Small intestine (tissue), 7 donors: Measurements from ENCODE around the gene ATXN2L. TPM values are rescaled to one million over a fixed set of nuclear protein-coding genes. Genes with fewer than 3 reads are reported as not detected.

Source experiments
- DNase-seq, 2 donors: peaks; one replicate each; pipeline versions ENCODE4 v3.0.0 to v3.0.0-alpha.2; 2013
- FAIRE-seq: peaks from 2 replicates; lab custom pipeline; 2012; peaks lifted over from hg19 to GRCh38; lab: Jason Lieb, UNC
- H3K27ac ChIP-seq, 3 donors: one replicate each; pipeline ENCODE4 v1.5.1; 2013; ENCODE audit warnings: low read length in 2 of 3, mild to moderate bottlenecking in 2 of 3, control low read depth in 1 of 3, inconsistent platforms in 1 of 3, low read depth in 1 of 3, moderate library complexity in 1 of 3
- H3K27me3 ChIP-seq, 3 donors: one replicate each; pipeline ENCODE4 v1.6.1; 2013; ENCODE audit warnings: low read length in 3 of 3, inconsistent platforms in 1 of 3; ENCODE audit not compliant: control insufficient read depth in 3 of 3, insufficient read depth in 3 of 3
- H3K36me3 ChIP-seq, 3 donors: one replicate each; pipeline ENCODE4 v1.6.1; 2013; ENCODE audit warnings: low read length in 3 of 3, inconsistent platforms in 1 of 3, low read depth in 1 of 3, mild to moderate bottlenecking in 1 of 3, moderate library complexity in 1 of 3; ENCODE audit not compliant: control insufficient read depth in 3 of 3, insufficient read depth in 2 of 3
- H3K4me1 ChIP-seq, 3 donors: one replicate each; pipeline ENCODE4 v1.6.1; 2013; ENCODE audit warnings: low read length in 2 of 3, inconsistent platforms in 1 of 3, low read depth in 1 of 3, mild to moderate bottlenecking in 1 of 3, moderate library complexity in 1 of 3; ENCODE audit not compliant: control insufficient read depth in 3 of 3, insufficient read depth in 2 of 3
- H3K4me3 ChIP-seq, 3 donors: one replicate each; pipeline ENCODE4 v1.5.1; 2013; ENCODE audit warnings: low read length in 3 of 3, control low read depth in 1 of 3, inconsistent platforms in 1 of 3, low read depth in 1 of 3, mild to moderate bottlenecking in 1 of 3, moderate library complexity in 1 of 3
- H3K9me3 ChIP-seq, 2 donors: one replicate each; pipeline ENCODE4 v1.6.1; 2013; ENCODE audit warnings: low read depth in 1 of 2, low read length in 1 of 2; ENCODE audit not compliant: control insufficient read depth in 2 of 2, insufficient read depth in 1 of 2
- WGBS, 3 donors: extraction: QIAGEN DNeasy Blood & Tissue Kit; methylation state at CpG; one replicate each; pipeline ENCODE4 v1.1.7; 2013; 5-methylcytosine and 5-hydroxymethylcytosine counted together
- polyA plus RNA-seq, 4 donors: library from polyadenylated mRNA; stranded (reverse) in 3 of 4; unstranded in 1 of 4; fragments of 200-250 nt in 3 of 4; fragments of 120-200 nt in 1 of 4; gene quantifications; one replicate each; pipeline versions ENCODE4 v1.2.1 to v1.2.3, GENCODE V29; 2013
- donor health status: healthy with polysubstance abuse.
- donor health status: control.
- donor health status: control.
- donor health status: Bipolar disorder and iron deficiency.
- donor health status: healthy.

Gene ATXN2L
- polyA plus RNA-seq, 4 donors: 51.9 to 114 (median 65.1) TPM

GRCh38 chr16:28869201-28869600, 46.4 kb downstream of the ATXN2L start:
- FAIRE-seq (no peak), DNase-seq (no peak)
- no peak overlapping the region for H3K27ac ChIP-seq
- H3K36me3 ChIP-seq: peaks cover 18 to 81% (median 23%) of the 10 kb centered on the region in 3 donors
- peaks cover 0 to 29% (median 5%) of the 10 kb centered on the region in 3 donors for H3K4me1 ChIP-seq
- WGBS, 3 donors: 94 to 96% (median 95%) methylated on average over 6 to 11 of the region's 11 CpGs
- H3K4me3 ChIP-seq: no peak overlapping the region
- H3K9me3 ChIP-seq: no peaks in the 10 kb centered on the region
- H3K27me3 ChIP-seq: no peaks in the 10 kb centered on the region

GRCh38 chr16:28872952-28873351, 50.2 kb downstream of the ATXN2L start:
- 90 to 91% (median 90%) methylated on average over 14 to 15 of the region's 15 CpGs for WGBS, 3 donors

GRCh38 chr16:28873543-28874201, 50.9 kb downstream of the ATXN2L start:
- Histone ChIP-seq H3K9me3 (no peaks in the 10 kb centered on the region), H3K27me3 (peaks cover 0 to 2% (median 0%) of the 10 kb centered on the region in 3 donors), H3K27ac (no peak overlapping the region), H3K36me3 (peaks cover 15 to 84% (median 20%) of the 10 kb centered on the region in 3 donors), H3K4me3 (no peak overlapping the region), H3K4me1 (peaks cover 0 to under 1% (median 0%) of the 10 kb centered on the region in 3 donors)
- peak in 1 of 2 donors; percentile 37 for DNase-seq
- no peak for FAIRE-seq
- 78 to 89% (median 81%) methylated on average over 16 to 18 of the region's 18 CpGs for WGBS, 3 donors

More at GRCh38 chr16:28872952-28873351, 50.2 kb downstream of the ATXN2L start:
- Histone ChIP-seq H3K27ac (no peak overlapping the region), H3K4me3 (no peak overlapping the region), H3K27me3 (no peaks in the 10 kb centered on the region), H3K9me3 (no peaks in the 10 kb centered on the region), H3K36me3 (peaks cover 16 to 91% (median 21%) of the 10 kb centered on the region in 3 donors), H3K4me1 (no peaks in the 10 kb centered on the region)
- DNase-seq: no peak
- no peak for FAIRE-seq

- FAIRE-seq (no peak), DNase-seq (no peak)
- Histone ChIP-seq H3K9me3 (no peaks in the 10 kb centered on the region), H3K36me3 (peaks cover 7 to 76% (median 16%) of the 10 kb centered on the region in 3 donors), H3K27ac (no peak overlapping the region), H3K27me3 (peaks cover 0 to 5% (median 0%) of the 10 kb centered on the region in 3 donors), H3K4me3 (no peak overlapping the region), H3K4me1 (peaks cover 3 to 8% (median 5%) of the 10 kb centered on the region in 3 donors)
- WGBS, 3 donors: 86 to 95% (median 95%) methylated on average over 6 of the region's 6 CpGs
These were observed 51.6 kb downstream of the ATXN2L start for GRCh38 chr16:28874406-28874805.

- no peak overlapping the region for H3K4me3 ChIP-seq
- no peak for FAIRE-seq
- H3K36me3 ChIP-seq: peaks cover 0 to 67% (median 7%) of the 10 kb centered on the region in 3 donors
- peaks cover 5 to 14% (median 6%) of the 10 kb centered on the region in 3 donors for H3K4me1 ChIP-seq
- H3K27me3 ChIP-seq: peaks cover 0 to 10% (median 0%) of the 10 kb centered on the region in 3 donors
- no peak for DNase-seq
- H3K9me3 ChIP-seq: no peaks in the 10 kb centered on the region
- WGBS, 3 donors: 60 to 73% (median 68%) methylated on average over 12 to 13 of the region's 13 CpGs
- no peak overlapping the region for H3K27ac ChIP-seq
These were observed 52.6 kb downstream of the ATXN2L start for GRCh38 chr16:28875134-28876018.

GRCh38 chr16:28876019-28876659, 53.3 kb downstream of the ATXN2L start:
- WGBS, 3 donors: 68 to 78% (median 68%) methylated on average over 17 of the region's 17 CpGs
- Histone ChIP-seq H3K4me3 (no peak overlapping the region), H3K9me3 (no peaks in the 10 kb centered on the region), H3K27ac (no peak overlapping the region), H3K4me1 (peaks cover 5 to 16% (median 8%) of the 10 kb centered on the region in 3 donors), H3K36me3 (peaks cover 0 to 59% (median 7%) of the 10 kb centered on the region in 3 donors), H3K27me3 (peaks cover 0 to 17% (median 0%) of the 10 kb centered on the region in 3 donors)
- FAIRE-seq (no peak), DNase-seq (no peak)

GRCh38 chr16:28876973-28877654, 54.3 kb downstream of the ATXN2L start:
- WGBS, 3 donors: 47 to 66% (median 55%) methylated on average over 12 of the region's 12 CpGs
- H3K36me3 ChIP-seq: peaks cover 0 to 50% (median 7%) of the 10 kb centered on the region in 3 donors
- FAIRE-seq (no peak), DNase-seq (no peak)
- H3K4me3 ChIP-seq: no peak overlapping the region
- H3K4me1 ChIP-seq: peaks cover 5 to 16% (median 8%) of the 10 kb centered on the region in 3 donors
- no peaks in the 10 kb centered on the region for H3K9me3 ChIP-seq
- H3K27me3 ChIP-seq: peaks cover 0 to 17% (median 0%) of the 10 kb centered on the region in 3 donors
- no peak overlapping the region for H3K27ac ChIP-seq
